DOHH2 (cell line): ENCODE results near the gene VWF.

Experiments
- EZH2phosphoT487 ChIP-seq: fragments of 200-600 bp; sonication (generic); IDR thresholded peaks from 2 replicates; pipeline ENCODE4 v1.6.1; 2017; ENCODE audit warnings: borderline replicate concordance, mild to moderate bottlenecking, antibody characterized with exemption, low read length, moderate library complexity, mixed read lengths
- TF ChIP-seq, protein P1 (sequence below): fragments of 200-600 bp; sonication (generic); IDR thresholded peaks from one replicate; pipeline ENCODE4 v1.5.1; 2014; ENCODE audit warnings: antibody characterized with exemption, mild to moderate bottlenecking, low read depth, low read length; ENCODE audit not compliant: poor library complexity, severe bottlenecking

- TF ChIP-seq, protein P1, sequence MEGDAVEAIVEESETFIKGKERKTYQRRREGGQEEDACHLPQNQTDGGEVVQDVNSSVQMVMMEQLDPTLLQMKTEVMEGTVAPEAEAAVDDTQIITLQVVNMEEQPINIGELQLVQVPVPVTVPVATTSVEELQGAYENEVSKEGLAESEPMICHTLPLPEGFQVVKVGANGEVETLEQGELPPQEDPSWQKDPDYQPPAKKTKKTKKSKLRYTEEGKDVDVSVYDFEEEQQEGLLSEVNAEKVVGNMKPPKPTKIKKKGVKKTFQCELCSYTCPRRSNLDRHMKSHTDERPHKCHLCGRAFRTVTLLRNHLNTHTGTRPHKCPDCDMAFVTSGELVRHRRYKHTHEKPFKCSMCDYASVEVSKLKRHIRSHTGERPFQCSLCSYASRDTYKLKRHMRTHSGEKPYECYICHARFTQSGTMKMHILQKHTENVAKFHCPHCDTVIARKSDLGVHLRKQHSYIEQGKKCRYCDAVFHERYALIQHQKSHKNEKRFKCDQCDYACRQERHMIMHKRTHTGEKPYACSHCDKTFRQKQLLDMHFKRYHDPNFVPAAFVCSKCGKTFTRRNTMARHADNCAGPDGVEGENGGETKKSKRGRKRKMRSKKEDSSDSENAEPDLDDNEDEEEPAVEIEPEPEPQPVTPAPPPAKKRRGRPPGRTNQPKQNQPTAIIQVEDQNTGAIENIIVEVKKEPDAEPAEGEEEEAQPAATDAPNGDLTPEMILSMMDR, result no peak
- no peak for TF ChIP-seq EZH2phosphoT487
These were observed 107.7 kb downstream of the VWF start for GRCh38 chr12:6016756-6017155.
